Transverse colon (tissue), 4 donors: Measurements from ENCODE around the gene PRSS50.

Experiments used
- POLR2A ChIP-seq: fragments of 450-650 bp; IDR thresholded peaks from one replicate; pipeline ENCODE4 v1.6.1; 2016; ENCODE audit warnings: antibody characterized with exemption, mild to moderate bottlenecking, moderate library complexity
- POLR2AphosphoS5 ChIP-seq, 3 donors: sonication (generic); formaldehyde crosslinking; IDR thresholded peaks; one replicate each; pipeline ENCODE4 v1.6.1; 2016; ENCODE audit warnings: antibody characterized with exemption in 3 of 3
- TF ChIP-seq, protein P1 (sequence below), 5 experiments: fragments of 200-600 bp in 3 of 5; fragments of 450-650 bp in 2 of 5; sonication (generic) in 3 of 5; IDR thresholded peaks; 1 replicate in 2 of 5; 2 replicates in 3 of 5; pipeline ENCODE4 v1.5.1; 2016 to 2017; ENCODE audit warnings: antibody characterized with exemption in 5 of 5, inconsistent platforms in 3 of 5, mild to moderate bottlenecking in 2 of 5, moderate library complexity in 1 of 5

DNA sequence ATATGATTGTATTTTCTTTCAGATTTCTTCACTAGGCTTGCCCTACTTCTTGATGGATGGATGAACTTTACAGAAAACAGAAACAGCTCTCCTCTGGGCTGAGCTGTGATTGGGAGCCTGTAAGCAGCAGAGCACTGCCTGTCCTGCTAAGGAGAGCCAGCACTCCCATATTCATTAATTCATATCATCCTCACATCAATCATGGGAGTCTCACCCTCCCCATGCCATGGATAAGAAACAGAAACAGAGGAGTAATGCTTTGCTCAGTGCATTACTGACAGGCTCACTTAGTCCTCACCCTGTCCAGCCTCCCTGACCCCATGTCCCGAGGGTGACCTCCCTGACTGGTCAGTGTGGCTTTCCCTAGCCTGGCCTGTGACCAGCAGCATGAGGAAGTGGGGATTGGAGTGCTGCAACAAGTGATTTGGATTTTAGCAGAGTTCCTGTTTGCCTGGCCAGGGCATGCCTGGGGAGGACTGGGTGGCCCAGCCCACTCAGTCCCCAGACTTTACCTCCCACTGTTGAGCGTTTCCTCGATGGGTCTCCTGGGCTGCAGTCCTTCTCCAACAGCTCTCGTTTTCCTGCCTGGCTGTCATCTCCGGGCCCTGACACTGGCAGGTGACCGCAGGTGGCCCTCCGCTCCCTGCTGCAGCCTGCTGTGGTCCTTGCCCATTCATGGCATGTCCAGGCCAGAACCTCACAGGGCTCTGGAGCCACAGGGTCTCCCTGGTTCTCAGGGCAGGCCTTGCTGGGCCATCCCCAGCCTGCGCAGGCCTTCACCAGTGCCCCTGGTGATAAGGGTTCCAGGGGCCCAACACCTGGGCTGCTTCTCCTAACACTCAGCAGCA is 17.8 kb downstream of the PRSS50 start:
- TF ChIP-seq, protein P1, sequence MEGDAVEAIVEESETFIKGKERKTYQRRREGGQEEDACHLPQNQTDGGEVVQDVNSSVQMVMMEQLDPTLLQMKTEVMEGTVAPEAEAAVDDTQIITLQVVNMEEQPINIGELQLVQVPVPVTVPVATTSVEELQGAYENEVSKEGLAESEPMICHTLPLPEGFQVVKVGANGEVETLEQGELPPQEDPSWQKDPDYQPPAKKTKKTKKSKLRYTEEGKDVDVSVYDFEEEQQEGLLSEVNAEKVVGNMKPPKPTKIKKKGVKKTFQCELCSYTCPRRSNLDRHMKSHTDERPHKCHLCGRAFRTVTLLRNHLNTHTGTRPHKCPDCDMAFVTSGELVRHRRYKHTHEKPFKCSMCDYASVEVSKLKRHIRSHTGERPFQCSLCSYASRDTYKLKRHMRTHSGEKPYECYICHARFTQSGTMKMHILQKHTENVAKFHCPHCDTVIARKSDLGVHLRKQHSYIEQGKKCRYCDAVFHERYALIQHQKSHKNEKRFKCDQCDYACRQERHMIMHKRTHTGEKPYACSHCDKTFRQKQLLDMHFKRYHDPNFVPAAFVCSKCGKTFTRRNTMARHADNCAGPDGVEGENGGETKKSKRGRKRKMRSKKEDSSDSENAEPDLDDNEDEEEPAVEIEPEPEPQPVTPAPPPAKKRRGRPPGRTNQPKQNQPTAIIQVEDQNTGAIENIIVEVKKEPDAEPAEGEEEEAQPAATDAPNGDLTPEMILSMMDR (IDR thresholded peaks at IDR 0.05) = no peak
- TF ChIP-seq POLR2A = no peak
- no peak for TF ChIP-seq POLR2AphosphoS5 (IDR thresholded peaks at IDR 0.05)
